H1 (cell line): Measurements from ENCODE around the gene SPPL3. TPM values are rescaled to one million over a fixed set of nuclear protein-coding genes. Genes with fewer than 3 reads are reported as not detected.

Experiments
- CTCF ChIA-PET: fragments of 300-600 bp; sonication (Branson Sonifier 250); formaldehyde crosslinking; loops from one replicate; lab custom pipeline; 2021; ENCODE audit not compliant: partially characterized antibody; lab: Charles Lee
- POLR2A ChIA-PET: fragments of 300-600 bp; sonication (Branson Sonifier 250); formaldehyde crosslinking; loops from one replicate; lab custom pipeline; 2021; ENCODE audit warnings: inconsistent platforms; ENCODE audit not compliant: partially characterized antibody; lab: Charles Lee
- DNase-seq, 2 experiments: peaks; one replicate each; pipeline versions ENCODE4 v3.0.0 to v3.0.0-alpha.2; 2010 to 2022; ENCODE audit warnings: low spot score in 2 of 2, low read depth in 1 of 2, mixed read lengths in 1 of 2
- FAIRE-seq: peaks from 2 replicates; lab custom pipeline; 2011; peaks lifted over from hg19 to GRCh38; lab: Jason Lieb, UNC
- H2AFZ ChIP-seq: 2 replicates; pipeline ENCODE4 v1.8.1; 2012; ENCODE audit warnings: low read length, inconsistent platforms
- H2AK5ac ChIP-seq: 2 replicates; pipeline ENCODE4 v1.6.1; 2013; ENCODE audit warnings: low read depth, low read length
- H2BK120ac ChIP-seq: replicated peaks from 2 replicates; pipeline ENCODE3; 2013; ENCODE audit warnings: low read depth, low read length, inconsistent platforms
- H2BK12ac ChIP-seq: 2 replicates; pipeline ENCODE4 v1.6.1; 2013; ENCODE audit warnings: low read depth, low read length
- H2BK15ac ChIP-seq: 2 replicates; pipeline ENCODE4 v1.6.1; 2013; ENCODE audit warnings: low read length
- H2BK20ac ChIP-seq: 2 replicates; pipeline ENCODE4 v1.6.1; 2013; ENCODE audit warnings: low read length
- H2BK5ac ChIP-seq: 2 replicates; pipeline ENCODE4 v1.6.1; 2013; ENCODE audit warnings: low read depth, low read length
- H3K14ac ChIP-seq: 2 replicates; pipeline ENCODE4 v1.6.1; 2013; ENCODE audit warnings: inconsistent platforms; ENCODE audit not compliant: insufficient read length
- H3K18ac ChIP-seq: 2 replicates; pipeline ENCODE4 v1.6.1; 2013; ENCODE audit warnings: low read length; ENCODE audit errors: extremely low read depth
- H3K23ac ChIP-seq: 2 replicates; pipeline ENCODE4 v1.6.1; 2013; ENCODE audit warnings: inconsistent platforms; ENCODE audit not compliant: insufficient read length
- H3K23me2 ChIP-seq: 2 replicates; pipeline ENCODE4 v1.6.1; 2013; ENCODE audit warnings: low read depth, low read length
- H3K27ac ChIP-seq: 2 replicates; pipeline ENCODE4 v1.6.1; 2011; ENCODE audit warnings: low read depth, low read length, inconsistent platforms
- H3K27me3 ChIP-seq, 4 experiments: replicated peaks in 1 of 4; 1 replicate in 1 of 4; 2 replicates in 3 of 4; pipeline versions ENCODE4 v1.6.1 to v1.8.1; 2011 to 2013; ENCODE audit warnings: low read length in 3 of 4, mild to moderate bottlenecking in 3 of 4, inconsistent platforms in 2 of 4, mixed read lengths in 2 of 4, moderate library complexity in 1 of 4; ENCODE audit not compliant: control insufficient read depth in 3 of 4, insufficient read depth in 3 of 4; ENCODE audit errors: extremely low read depth in 1 of 4
- H3K36me3 ChIP-seq, 4 experiments: 2 replicates each; pipeline versions ENCODE4 v1.6.1 to v1.8.1; 2011 to 2013; ENCODE audit warnings: mild to moderate bottlenecking in 4 of 4, low read length in 3 of 4, moderate library complexity in 2 of 4, control low read depth in 1 of 4, inconsistent platforms in 1 of 4; ENCODE audit not compliant: insufficient read depth in 4 of 4, control insufficient read depth in 2 of 4
- H3K4ac ChIP-seq: replicated peaks from 2 replicates; pipeline ENCODE3; 2013; ENCODE audit warnings: low read length, low read depth, mixed read lengths, inconsistent platforms; ENCODE audit not compliant: insufficient read length
- H3K4me1 ChIP-seq, 4 experiments: replicated peaks in 1 of 4; 1 replicate in 1 of 4; 2 replicates in 3 of 4; pipeline versions ENCODE4 v1.6.1 to v1.8.1; 2011 to 2013; ENCODE audit warnings: low read length in 3 of 4, inconsistent platforms in 2 of 4, mixed read lengths in 1 of 4; ENCODE audit not compliant: insufficient read depth in 4 of 4, control insufficient read depth in 3 of 4
- H3K4me2 ChIP-seq, 2 experiments: 2 replicates each; pipeline versions ENCODE4 v1.6.1 to v1.8.1; 2011 to 2013; ENCODE audit warnings: low read depth in 2 of 2, low read length in 2 of 2, control low read depth in 1 of 2, inconsistent platforms in 1 of 2, mild to moderate bottlenecking in 1 of 2; ENCODE audit not compliant: insufficient read depth in 1 of 2
- H3K4me3 ChIP-seq, 4 experiments: fragments of 200-600, 300-600 bp in 1 of 4; sonication (generic), shearing (Covaris generic), sonication (Bioruptor Twin) in 1 of 4; 2 replicates each; pipeline versions ENCODE4 v1.5.1 to v1.8.1; 2011 to 2016; ENCODE audit warnings: low read length in 4 of 4, low read depth in 3 of 4, control low read depth in 2 of 4, inconsistent platforms in 2 of 4, mild to moderate bottlenecking in 2 of 4, mixed read lengths in 1 of 4, moderate library complexity in 1 of 4; ENCODE audit not compliant: insufficient read depth in 2 of 4; ENCODE audit errors: extremely low read depth in 1 of 4
- H3K56ac ChIP-seq: replicated peaks from 2 replicates; pipeline ENCODE3; 2013; ENCODE audit warnings: low read depth, mild to moderate bottlenecking, mixed read lengths, low read length, inconsistent platforms; ENCODE audit not compliant: insufficient read length
- H3K79me1 ChIP-seq: 2 replicates; pipeline ENCODE4 v1.6.1; 2013; ENCODE audit warnings: low read depth, low read length, control low read depth
- H3K79me2 ChIP-seq, 2 experiments: 2 replicates each; pipeline versions ENCODE4 v1.6.1 to v1.8.1; 2012 to 2013; ENCODE audit warnings: low read length in 2 of 2, mild to moderate bottlenecking in 2 of 2, inconsistent platforms in 1 of 2; ENCODE audit not compliant: insufficient read depth in 2 of 2, control insufficient read depth in 1 of 2
- H3K9ac ChIP-seq, 4 experiments: replicated peaks in 1 of 4; 1 replicate in 1 of 4; 2 replicates in 3 of 4; pipeline versions ENCODE4 v1.6.1 to v1.8.1; 2011 to 2013; ENCODE audit warnings: low read depth in 3 of 4, low read length in 3 of 4, control low read depth in 2 of 4, mild to moderate bottlenecking in 2 of 4, moderate library complexity in 2 of 4, inconsistent platforms in 1 of 4; ENCODE audit errors: extremely low read depth in 1 of 4
- H3K9me3 ChIP-seq, 2 experiments: 2 replicates each; pipeline versions ENCODE4 v1.6.1 to v1.8.1; 2012 to 2013; ENCODE audit warnings: mild to moderate bottlenecking in 2 of 2, moderate library complexity in 2 of 2, control low read depth in 1 of 2, inconsistent platforms in 1 of 2, low read depth in 1 of 2, low read length in 1 of 2, mixed read lengths in 1 of 2; ENCODE audit not compliant: insufficient read depth in 2 of 2
- H4K20me1 ChIP-seq, 2 experiments: replicated peaks in 1 of 2; 2 replicates each; pipeline versions ENCODE3 to v1.8.1; 2011 to 2013; ENCODE audit warnings: inconsistent platforms in 2 of 2, low read length in 2 of 2, mild to moderate bottlenecking in 1 of 2; ENCODE audit not compliant: insufficient read depth in 2 of 2, control insufficient read depth in 1 of 2
- H4K5ac ChIP-seq: 2 replicates; pipeline ENCODE4 v1.6.1; 2013; ENCODE audit warnings: low read length, low read depth, mixed read lengths, inconsistent platforms; ENCODE audit not compliant: insufficient read length
- H4K8ac ChIP-seq: 2 replicates; pipeline ENCODE4 v1.8.0; 2013; ENCODE audit warnings: mild to moderate bottlenecking, moderate library complexity, low read length, inconsistent platforms; ENCODE audit not compliant: insufficient read depth; ENCODE audit errors: extremely low read depth
- H4K91ac ChIP-seq: replicated peaks from 2 replicates; pipeline ENCODE3; 2013; ENCODE audit warnings: low read length, mixed read lengths, inconsistent platforms; ENCODE audit not compliant: insufficient read length
- E2F6 ChIP-seq: IDR thresholded peaks from 2 replicates; pipeline ENCODE4 v1.6.1; 2012; ENCODE audit warnings: inconsistent platforms
- EGR1 ChIP-seq: IDR thresholded peaks from 2 replicates; pipeline ENCODE4 v1.6.1; 2011; ENCODE audit warnings: low read depth, low read length, borderline replicate concordance
- EP300 ChIP-seq, 2 experiments: IDR thresholded peaks; 1 replicate in 1 of 2; 2 replicates in 1 of 2; pipeline ENCODE4 v1.6.1; 2011 to 2012; ENCODE audit warnings: low read depth in 2 of 2, low read length in 2 of 2, mild to moderate bottlenecking in 2 of 2, borderline replicate concordance in 1 of 2, inconsistent platforms in 1 of 2, moderate library complexity in 1 of 2
- MAX ChIP-seq: IDR thresholded peaks from 2 replicates; pipeline ENCODE4 v1.6.1; 2012; ENCODE audit warnings: inconsistent platforms
- RAD21 ChIP-seq, 2 experiments: IDR thresholded peaks in 1 of 2; conservative IDR thresholded peaks in 1 of 2; 2 replicates each; pipeline ENCODE4 v1.6.1; 2011; ENCODE audit warnings: low read depth in 2 of 2, low read length in 2 of 2, improper control_type of control experiment in 1 of 2, inconsistent platforms in 1 of 2, mild to moderate bottlenecking in 1 of 2, moderate library complexity in 1 of 2
- WGBS, 2 experiments: shearing (Covaris generic) in 1 of 2; methylation state at CpG; one replicate each; pipeline versions ENCODE4 v1.1.6 to v1.1.7; 2013 to 2015; ENCODE audit warnings: low lambda C conversion rate in 2 of 2, mixed read lengths in 2 of 2, inconsistent platforms in 1 of 2, low coverage in 1 of 2, missing lambda C conversion rate in 1 of 2; ENCODE audit not compliant: insufficient replicate concordance in 2 of 2, insufficient coverage in 1 of 2, insufficient read length in 1 of 2; ENCODE audit errors: extremely low coverage in 1 of 2, missing lambda C conversion rate in 1 of 2; 5-methylcytosine and 5-hydroxymethylcytosine counted together
- polyA plus RNA-seq, 7 experiments: library from polyadenylated mRNA; depleted of rRNA in 3 of 7; stranded (reverse) in 5 of 7; unstranded in 2 of 7; fragments of >200 nt in 5 of 7; fragments of 200-250 nt in 2 of 7; gene quantifications; 1 replicate in 5 of 7; 2 replicates in 1 of 7; 4 replicates in 1 of 7; pipeline versions ENCODE4 v1.2.1 to v1.2.3, GENCODE V29; 2011 to 2013; ENCODE audit warnings: missing spikeins in 2 of 7, mixed read lengths in 2 of 7
- total RNA-seq: library from RNA; stranded (reverse); fragmentation: NEBNext Ultra II Directional; extraction: Animal tissue kit (Norgen Biotek cat#: 25700); gene quantifications from 2 replicates; pipeline ENCODE4 v1.2.1, GENCODE V29; 2021

The SPPL3 gene
- total and polyA plus RNA-seq, 2 of the 8 experiments (the other 6 are each of a cell fraction or from before 2014, with no cell fraction given) = 27.3 to 48.4 TPM

GRCh38 chr12:120873226-120873625 lies 30.9 kb downstream of the SPPL3 start:
- Histone ChIP-seq H3K9me3 (no peaks in the 10 kb centered on the region), H4K5ac (no peak overlapping the region), H2AFZ (no peak overlapping the region), H3K56ac (no peak overlapping the region), H3K79me1 (peaks cover 5% of the 10 kb centered on the region; the same call in 1 of the 2 replicates), H3K4ac (no peak overlapping the region), H4K8ac (no peak overlapping the region), H3K4me3 (no peak overlapping the region), H2BK12ac (no peak overlapping the region), H3K9ac (no peak overlapping the region), H3K27ac (no peak overlapping the region), H3K14ac (no peak overlapping the region), H4K20me1 (peaks cover 1% of the 10 kb centered on the region in 2 experiments), H4K91ac (no peak overlapping the region), H3K23me2 (no peaks in the 10 kb centered on the region; the same call in 1 of the 2 replicates), H3K79me2 (peaks cover 0 to 71% of the 10 kb centered on the region in 2 experiments; a peak in 2 of 4 replicates), H3K4me1 (no peaks in the 10 kb centered on the region), H3K4me2 (no peak overlapping the region), H2BK20ac (no peak overlapping the region), H2BK5ac (no peak overlapping the region), H3K23ac (no peak overlapping the region), H3K27me3 (no peaks in the 10 kb centered on the region), H2BK120ac (no peak overlapping the region), H2BK15ac (no peak overlapping the region), H2AK5ac (no peak overlapping the region), H3K18ac (no peak overlapping the region), H3K36me3 (no peaks in the 10 kb centered on the region)
- DNase-seq (no peak), FAIRE-seq (no peak)
- ChIA-PET POLR2A (interaction anchor here (1.4 kb wide), 1 partner anchor 10 kb away, joined by 5 read pairs; no protein-coding TSS in a partner anchor), CTCF (interaction anchor here (1.0 to 1.5 kb wide), 2 partner anchors 10 to 18 kb away, joined by 3 to 4 read pairs; no protein-coding TSS in a partner anchor)
- WGBS, 2 experiments = 81% methylated on average over 4 of the region's 4 CpGs; no CpG with 5 or more reads in 1 of the 2 experiments
- no peak for TF ChIP-seq MAX
- no peak for TF ChIP-seq RAD21 (IDR thresholded peaks at IDR 0.05 in 1 of 2, conservative IDR thresholded peaks at IDR 0.05 in 1 of 2; ENCODE audit: low read depth in 2 of 2, low read length in 2 of 2)
- TF ChIP-seq EGR1 = no peak
- TF ChIP-seq E2F6 = no peak
- no peak for TF ChIP-seq EP300 (IDR thresholded peaks at IDR 0.05; ENCODE audit: borderline replicate concordance in 1 of 2, low read depth in 2 of 2, low read length in 2 of 2)
